SU-DHL-6 (cell line): ENCODE data around the gene LFNG.

ENCODE experiments used
- EZH2phosphoT487 ChIP-seq: fragments of 200-600 bp; sonication (generic), shearing (Covaris generic); conservative IDR thresholded peaks from 2 replicates; pipeline ENCODE4 v1.6.1; 2018; ENCODE audit warnings: mild to moderate bottlenecking, antibody characterized with exemption, low read length, moderate library complexity, mixed read lengths
- TF ChIP-seq, protein P1 (sequence below): fragments of 200-600 bp; sonication (generic); IDR thresholded peaks from one replicate; pipeline ENCODE4 v1.5.1; 2017; ENCODE audit warnings: antibody characterized with exemption, mild to moderate bottlenecking, low read length, moderate library complexity; ENCODE audit not compliant: insufficient read depth, poor library complexity, severe bottlenecking

GRCh38 chr7:2542011-2542915 lies 22.7 kb downstream of the LFNG start:
- TF ChIP-seq, protein P1, sequence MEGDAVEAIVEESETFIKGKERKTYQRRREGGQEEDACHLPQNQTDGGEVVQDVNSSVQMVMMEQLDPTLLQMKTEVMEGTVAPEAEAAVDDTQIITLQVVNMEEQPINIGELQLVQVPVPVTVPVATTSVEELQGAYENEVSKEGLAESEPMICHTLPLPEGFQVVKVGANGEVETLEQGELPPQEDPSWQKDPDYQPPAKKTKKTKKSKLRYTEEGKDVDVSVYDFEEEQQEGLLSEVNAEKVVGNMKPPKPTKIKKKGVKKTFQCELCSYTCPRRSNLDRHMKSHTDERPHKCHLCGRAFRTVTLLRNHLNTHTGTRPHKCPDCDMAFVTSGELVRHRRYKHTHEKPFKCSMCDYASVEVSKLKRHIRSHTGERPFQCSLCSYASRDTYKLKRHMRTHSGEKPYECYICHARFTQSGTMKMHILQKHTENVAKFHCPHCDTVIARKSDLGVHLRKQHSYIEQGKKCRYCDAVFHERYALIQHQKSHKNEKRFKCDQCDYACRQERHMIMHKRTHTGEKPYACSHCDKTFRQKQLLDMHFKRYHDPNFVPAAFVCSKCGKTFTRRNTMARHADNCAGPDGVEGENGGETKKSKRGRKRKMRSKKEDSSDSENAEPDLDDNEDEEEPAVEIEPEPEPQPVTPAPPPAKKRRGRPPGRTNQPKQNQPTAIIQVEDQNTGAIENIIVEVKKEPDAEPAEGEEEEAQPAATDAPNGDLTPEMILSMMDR = no peak
- no peak for TF ChIP-seq EZH2phosphoT487
